Keratinocyte (primary cell): Measurements from ENCODE around the gene GRK3.

ENCODE experiments used
- EZH2 ChIP-seq: IDR thresholded peaks from one replicate; pipeline ENCODE4 v1.6.1; 2012; ENCODE audit warnings: inconsistent platforms, mild to moderate bottlenecking, low read length, moderate library complexity
- TF ChIP-seq, protein P1 (sequence below), 3 experiments: IDR thresholded peaks in 1 of 3; conservative IDR thresholded peaks in 1 of 3; optimal IDR thresholded peaks in 1 of 3; 2 replicates in 2 of 3; 3 replicates in 1 of 3; pipeline versions ENCODE3 to v1.5.1; 2011; ENCODE audit warnings: low read length in 3 of 3, mild to moderate bottlenecking in 3 of 3, moderate library complexity in 2 of 3, control low read depth in 1 of 3, inconsistent platforms in 1 of 3; ENCODE audit not compliant: insufficient read depth in 2 of 3; ENCODE audit errors: extremely low read depth in 1 of 3

DNA sequence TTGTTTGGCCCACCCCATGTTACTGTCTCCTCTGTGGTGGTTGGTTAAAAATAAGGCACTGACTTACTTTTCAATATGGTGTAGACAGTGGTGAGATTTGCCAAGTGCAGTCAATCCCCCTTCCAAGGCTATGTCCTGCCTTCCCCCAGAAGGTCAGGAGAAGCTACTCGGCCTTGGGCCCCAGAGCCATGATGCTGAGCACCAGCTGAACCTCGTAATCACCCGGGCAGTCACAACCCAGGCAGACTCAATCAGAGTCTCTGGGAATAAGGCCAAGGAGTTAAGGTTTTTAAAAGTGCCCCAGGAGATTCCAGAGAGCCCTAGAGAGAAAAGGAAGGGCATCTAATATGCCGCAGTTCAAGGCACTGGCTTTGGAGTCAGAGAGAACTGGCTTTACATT, 201.3 kb downstream of the GRK3 start:
- TF ChIP-seq, protein P1, sequence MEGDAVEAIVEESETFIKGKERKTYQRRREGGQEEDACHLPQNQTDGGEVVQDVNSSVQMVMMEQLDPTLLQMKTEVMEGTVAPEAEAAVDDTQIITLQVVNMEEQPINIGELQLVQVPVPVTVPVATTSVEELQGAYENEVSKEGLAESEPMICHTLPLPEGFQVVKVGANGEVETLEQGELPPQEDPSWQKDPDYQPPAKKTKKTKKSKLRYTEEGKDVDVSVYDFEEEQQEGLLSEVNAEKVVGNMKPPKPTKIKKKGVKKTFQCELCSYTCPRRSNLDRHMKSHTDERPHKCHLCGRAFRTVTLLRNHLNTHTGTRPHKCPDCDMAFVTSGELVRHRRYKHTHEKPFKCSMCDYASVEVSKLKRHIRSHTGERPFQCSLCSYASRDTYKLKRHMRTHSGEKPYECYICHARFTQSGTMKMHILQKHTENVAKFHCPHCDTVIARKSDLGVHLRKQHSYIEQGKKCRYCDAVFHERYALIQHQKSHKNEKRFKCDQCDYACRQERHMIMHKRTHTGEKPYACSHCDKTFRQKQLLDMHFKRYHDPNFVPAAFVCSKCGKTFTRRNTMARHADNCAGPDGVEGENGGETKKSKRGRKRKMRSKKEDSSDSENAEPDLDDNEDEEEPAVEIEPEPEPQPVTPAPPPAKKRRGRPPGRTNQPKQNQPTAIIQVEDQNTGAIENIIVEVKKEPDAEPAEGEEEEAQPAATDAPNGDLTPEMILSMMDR (optimal IDR thresholded peaks at IDR 0.05 in 1 of 3, IDR thresholded peaks at IDR 0.05 in 1 of 3, conservative IDR thresholded peaks at IDR 0.05 in 1 of 3; ENCODE audit: extremely low read depth in 1 of 3, insufficient read depth in 2 of 3, low read length in 3 of 3): no peak
- TF ChIP-seq EZH2: no peak
